Lung (tissue), 12 donors: Measurements from ENCODE around the gene PIP5K1B. TPM values are rescaled to one million over a fixed set of nuclear protein-coding genes. Genes with fewer than 3 reads are reported as not detected.

ENCODE experiments used
- ATAC-seq: fragments of 200-7000 bp; cut with Tn5 transposase; one replicate; pipeline ENCODE4 v1.9.1; 2020; ENCODE audit warnings: moderate number of reproducible peaks; ENCODE audit not compliant: insufficient read depth, low FRiP score
- DNase-seq, 3 donors: peaks; one replicate each; pipeline ENCODE4 v3.0.0-alpha.2; 2013 to 2017
- H3K27ac ChIP-seq, 2 donors: one replicate each; pipeline ENCODE4 v1.5.1; 2013; ENCODE audit warnings: mild to moderate bottlenecking in 2 of 2, moderate library complexity in 2 of 2, control low read depth in 1 of 2, inconsistent platforms in 1 of 2, low read depth in 1 of 2, low read length in 1 of 2
- H3K27me3 ChIP-seq, 3 donors: one replicate each; pipeline ENCODE4 v1.5.1; 2013; ENCODE audit warnings: low read length in 2 of 3; ENCODE audit not compliant: control insufficient read depth in 3 of 3, insufficient read depth in 3 of 3
- H3K36me3 ChIP-seq, 4 donors: one replicate each; pipeline ENCODE4 v1.5.1; 2013; ENCODE audit warnings: low read length in 4 of 4, mild to moderate bottlenecking in 1 of 4, moderate library complexity in 1 of 4; ENCODE audit not compliant: control insufficient read depth in 4 of 4, insufficient read depth in 4 of 4
- H3K4me1 ChIP-seq, 5 donors: one replicate each; pipeline ENCODE4 v1.5.1; 2013; ENCODE audit warnings: low read length in 5 of 5, mild to moderate bottlenecking in 2 of 5, moderate library complexity in 1 of 5; ENCODE audit not compliant: control insufficient read depth in 5 of 5, insufficient read depth in 5 of 5
- H3K4me3 ChIP-seq: one replicate; pipeline ENCODE4 v1.5.1; 2013; ENCODE audit warnings: mild to moderate bottlenecking, control low read depth, moderate library complexity
- H3K9ac ChIP-seq, 2 donors: one replicate each; pipeline ENCODE4 v1.5.1; 2013; ENCODE audit warnings: low read length in 2 of 2, control low read depth in 1 of 2; ENCODE audit not compliant: insufficient read depth in 1 of 2
- H3K9me3 ChIP-seq, 4 donors: one replicate each; pipeline ENCODE4 v1.5.1; 2013; ENCODE audit warnings: low read length in 3 of 4, mild to moderate bottlenecking in 1 of 4, moderate library complexity in 1 of 4; ENCODE audit not compliant: control insufficient read depth in 4 of 4, insufficient read depth in 3 of 4
- WGBS, 2 donors: extraction: QIAGEN DNeasy Blood & Tissue Kit; methylation state at CpG; one replicate each; pipeline ENCODE4 v1.1.7; 2013; 5-methylcytosine and 5-hydroxymethylcytosine counted together
- polyA plus RNA-seq, 2 donors: library from polyadenylated mRNA; stranded (reverse); fragments of 200-250 nt; gene quantifications; one replicate each; pipeline ENCODE4 v1.2.1, GENCODE V29; 2013
- total RNA-seq, 2 donors: library from RNA; depleted of rRNA in 1 of 2; stranded (reverse); fragments of >200 nt in 1 of 2; gene quantifications; one replicate each; pipeline ENCODE4 v1.2.1, GENCODE V29; 2014 to 2021
- TF ChIP-seq, protein P1 (sequence below): IDR thresholded peaks from 2 replicates; pipeline ENCODE4 v1.5.1; 2012; ENCODE audit warnings: mild to moderate bottlenecking; ENCODE audit errors: control extremely low read depth, extremely low read depth
- donor health status: control.
- donor health status: control.
- donor health status: Bipolar disorder and iron deficiency.
- donor health status: healthy.
- donor health status: DM: yes; HTN: yes; CAD: no.

Gene PIP5K1B
- total and polyA plus RNA-seq, 4 donors: 6.6 to 28.2 (median 15.6) TPM

DNA sequence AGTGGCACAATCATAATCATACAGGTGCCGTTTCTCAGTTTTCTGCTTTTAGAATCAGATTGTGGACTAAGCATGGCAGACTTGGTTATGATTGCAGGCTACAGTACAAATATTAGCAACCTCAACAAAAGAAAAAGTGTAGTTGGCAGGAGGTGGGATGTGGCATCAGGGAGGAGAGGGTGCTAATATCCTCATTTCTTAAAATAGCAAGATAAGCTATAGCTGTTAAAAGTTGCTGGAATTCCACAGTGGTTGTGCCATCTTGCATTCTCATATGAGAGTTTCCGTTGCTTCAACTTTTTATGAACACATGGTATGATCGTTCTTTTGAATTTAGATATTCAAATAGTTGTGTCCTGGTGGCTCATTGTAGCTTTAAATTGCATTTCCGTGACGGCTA is 21.4 kb downstream of the PIP5K1B start:
- peaks cover 0 to 21% (median 0%) of the 10 kb centered on the region in 5 donors for H3K4me1 ChIP-seq
- TF ChIP-seq, protein P1, sequence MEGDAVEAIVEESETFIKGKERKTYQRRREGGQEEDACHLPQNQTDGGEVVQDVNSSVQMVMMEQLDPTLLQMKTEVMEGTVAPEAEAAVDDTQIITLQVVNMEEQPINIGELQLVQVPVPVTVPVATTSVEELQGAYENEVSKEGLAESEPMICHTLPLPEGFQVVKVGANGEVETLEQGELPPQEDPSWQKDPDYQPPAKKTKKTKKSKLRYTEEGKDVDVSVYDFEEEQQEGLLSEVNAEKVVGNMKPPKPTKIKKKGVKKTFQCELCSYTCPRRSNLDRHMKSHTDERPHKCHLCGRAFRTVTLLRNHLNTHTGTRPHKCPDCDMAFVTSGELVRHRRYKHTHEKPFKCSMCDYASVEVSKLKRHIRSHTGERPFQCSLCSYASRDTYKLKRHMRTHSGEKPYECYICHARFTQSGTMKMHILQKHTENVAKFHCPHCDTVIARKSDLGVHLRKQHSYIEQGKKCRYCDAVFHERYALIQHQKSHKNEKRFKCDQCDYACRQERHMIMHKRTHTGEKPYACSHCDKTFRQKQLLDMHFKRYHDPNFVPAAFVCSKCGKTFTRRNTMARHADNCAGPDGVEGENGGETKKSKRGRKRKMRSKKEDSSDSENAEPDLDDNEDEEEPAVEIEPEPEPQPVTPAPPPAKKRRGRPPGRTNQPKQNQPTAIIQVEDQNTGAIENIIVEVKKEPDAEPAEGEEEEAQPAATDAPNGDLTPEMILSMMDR: no peak
- WGBS, 2 donors: 97% methylated on average over 5 of the region's 5 CpGs

DNA sequence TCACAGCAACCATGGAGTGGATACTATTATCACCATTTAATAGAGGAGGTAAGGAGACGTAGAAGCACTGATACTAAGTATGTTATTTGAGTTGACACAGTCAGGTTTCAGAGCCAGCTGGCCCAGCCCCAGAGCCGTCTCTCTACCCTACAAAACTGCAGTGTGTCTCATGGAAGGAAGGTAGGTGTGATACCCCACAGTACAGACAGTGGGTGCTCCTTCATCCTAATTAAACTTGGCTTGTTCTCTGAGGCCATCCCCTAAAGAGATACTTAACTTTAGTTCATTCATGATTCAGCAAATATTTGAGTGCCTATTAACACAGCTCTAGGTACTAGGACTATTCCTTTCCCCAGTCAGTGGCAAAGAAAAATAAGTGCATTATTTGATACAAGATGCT is 22.6 kb downstream of the PIP5K1B start:
- TF ChIP-seq, protein P1: no peak
- no peaks in the 10 kb centered on the region for H3K36me3 ChIP-seq
- ATAC-seq (no peak), DNase-seq (no peak)
- WGBS, 2 donors: 82 to 86% methylated on average over 2 of the region's 2 CpGs
- H3K9me3 ChIP-seq: no peaks in the 10 kb centered on the region
- H3K9ac ChIP-seq: no peak overlapping the region
- H3K4me3 ChIP-seq: no peak overlapping the region
- H3K27ac ChIP-seq: peak overlapping the region in 1 of 2 donors; percentile 74
- H3K4me1 ChIP-seq: peaks cover 0 to 18% (median 0%) of the 10 kb centered on the region in 5 donors
- no peaks in the 10 kb centered on the region for H3K27me3 ChIP-seq

More for the DNA sequence above, 21.4 kb downstream of the PIP5K1B start:
- no peaks in the 10 kb centered on the region for H3K9me3 ChIP-seq
- H3K27ac ChIP-seq: no peak overlapping the region
- H3K4me3 ChIP-seq: no peak overlapping the region
- no peaks in the 10 kb centered on the region for H3K27me3 ChIP-seq
- no peak overlapping the region for H3K9ac ChIP-seq
- no peak for DNase-seq
- H3K36me3 ChIP-seq: no peaks in the 10 kb centered on the region
- no peak for ATAC-seq

DNA sequence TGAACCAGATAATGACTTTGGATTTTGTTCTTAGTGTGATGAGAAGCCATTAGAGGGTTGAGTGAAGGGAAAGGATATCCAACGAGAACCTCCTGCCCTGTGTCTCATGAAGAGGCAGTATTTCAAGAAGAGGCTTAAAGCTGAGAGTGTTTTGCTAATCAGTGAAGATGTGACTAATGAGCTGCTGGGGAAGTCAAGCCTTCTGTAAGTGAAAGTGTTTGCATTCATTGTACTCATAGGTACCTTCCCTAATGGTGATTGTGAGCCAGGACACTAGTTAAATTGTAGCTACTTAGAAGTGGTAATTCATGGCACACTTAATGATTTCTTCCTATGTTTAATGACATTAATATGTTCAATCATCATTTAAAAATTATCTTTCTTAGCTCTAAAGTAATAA is 23.7 kb downstream of the PIP5K1B start:
- 73 to 90% methylated on average over 1 of the region's 1 CpG for WGBS, 2 donors
- TF ChIP-seq, protein P1: no peak
- Histone ChIP-seq H3K9ac (no peak overlapping the region), H3K27ac (peak overlapping the region in 1 of 2 donors; percentile 49), H3K27me3 (no peaks in the 10 kb centered on the region), H3K4me1 (peaks cover 0 to 20% (median 0%) of the 10 kb centered on the region in 5 donors), H3K4me3 (no peak overlapping the region), H3K9me3 (no peaks in the 10 kb centered on the region), H3K36me3 (no peaks in the 10 kb centered on the region)
- peak; percentile 14 for ATAC-seq
- DNase-seq: no peak
